ENCODE results near the gene MTHFD2L.
"Not testable (repeated sequence)": the region's sequence is repeated elsewhere in the genome, so short reads cannot be mapped to it uniquely, and the experiment has no call there.

The MTHFD2L gene

DNA sequence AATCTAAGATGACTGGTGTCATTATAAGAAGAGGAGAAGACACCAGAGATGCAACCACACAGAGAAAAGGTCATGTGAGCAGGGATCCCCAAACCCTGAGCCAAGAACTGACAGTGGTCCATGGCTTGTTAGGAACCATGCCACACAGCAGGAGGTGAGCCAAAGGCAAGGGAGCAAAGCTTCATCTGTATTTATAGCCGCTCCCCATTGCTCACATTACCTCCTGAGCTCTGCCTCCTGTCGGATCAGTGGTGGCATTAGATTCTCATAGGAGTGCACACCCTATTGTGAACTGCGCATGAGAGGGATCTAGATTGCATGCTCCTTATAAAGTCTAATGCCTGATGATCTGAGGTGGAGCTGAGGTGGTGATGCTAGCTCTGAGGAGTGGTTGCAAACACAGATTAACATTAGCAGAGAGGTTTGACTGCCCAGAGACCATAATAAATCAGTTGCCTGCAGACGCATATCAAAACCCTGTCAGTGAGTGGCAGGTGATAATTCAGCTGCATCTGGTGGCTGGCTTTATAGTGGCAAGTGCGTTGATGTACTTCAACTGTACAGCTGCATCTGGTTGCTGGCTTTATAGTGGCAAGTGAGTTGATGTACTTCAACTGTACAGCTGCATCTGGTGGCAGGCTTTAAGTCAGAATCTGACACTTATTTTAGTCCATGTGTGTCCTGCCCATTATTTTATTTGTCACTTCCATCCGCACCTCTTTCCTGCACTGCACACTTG, 39.1 kb upstream of the MTHFD2L start:
- Histone ChIP-seq H3K36me3 (ENCODE audit: insufficient read depth, low read length) (no peaks in the 10 kb centered on the region), H3K27me3 (ENCODE audit: control insufficient read depth in 1 of 2, insufficient read depth in 2 of 2, low read length in 2 of 2) (no peaks in the 10 kb centered on the region), H3K9ac (ENCODE audit: low read length) (no peak overlapping the region), H3K9me3 (ENCODE audit: low read length) (no peaks in the 10 kb centered on the region), H3K27ac (ENCODE audit: low read depth, low read length) (no peak overlapping the region), H3K4me3 (ENCODE audit: low read depth in 1 of 2, low read length in 2 of 2) (no peak overlapping the region), H3K4me1 (ENCODE audit: insufficient read depth, low read length) (peaks cover 19% of the 10 kb centered on the region)

DNA sequence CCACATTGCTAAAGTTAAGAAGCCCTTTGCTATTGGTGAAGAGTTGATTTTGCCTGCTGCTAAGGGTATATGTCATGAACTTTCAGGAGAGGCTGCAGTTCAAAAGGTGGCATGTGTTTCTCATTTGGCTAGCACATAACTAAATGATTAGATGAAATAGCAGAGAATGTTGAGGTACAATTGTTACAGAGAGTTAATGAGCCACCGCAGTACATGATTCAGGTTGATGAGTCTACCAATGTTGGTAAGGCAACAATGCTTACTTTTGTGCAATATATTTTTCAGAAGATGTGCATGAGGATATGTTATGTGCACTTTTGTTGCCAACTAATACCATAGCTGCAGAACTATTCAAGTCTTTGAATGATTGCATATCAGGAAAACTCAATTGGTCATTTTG, 37.8 kb upstream of the MTHFD2L start:
- Histone ChIP-seq H3K27ac (ENCODE audit: low read depth, low read length) (no peak overlapping the region), H3K9ac (ENCODE audit: low read length) (no peak overlapping the region), H3K9me3 (ENCODE audit: low read length) (no peaks in the 10 kb centered on the region), H3K4me1 (ENCODE audit: insufficient read depth, low read length) (peaks cover 19% of the 10 kb centered on the region), H3K4me3 (ENCODE audit: low read depth in 1 of 2, low read length in 2 of 2) (no peak overlapping the region), H3K36me3 (ENCODE audit: insufficient read depth, low read length) (no peaks in the 10 kb centered on the region), H3K27me3 (ENCODE audit: control insufficient read depth in 1 of 2, insufficient read depth in 2 of 2, low read length in 2 of 2) (no peaks in the 10 kb centered on the region)

DNA sequence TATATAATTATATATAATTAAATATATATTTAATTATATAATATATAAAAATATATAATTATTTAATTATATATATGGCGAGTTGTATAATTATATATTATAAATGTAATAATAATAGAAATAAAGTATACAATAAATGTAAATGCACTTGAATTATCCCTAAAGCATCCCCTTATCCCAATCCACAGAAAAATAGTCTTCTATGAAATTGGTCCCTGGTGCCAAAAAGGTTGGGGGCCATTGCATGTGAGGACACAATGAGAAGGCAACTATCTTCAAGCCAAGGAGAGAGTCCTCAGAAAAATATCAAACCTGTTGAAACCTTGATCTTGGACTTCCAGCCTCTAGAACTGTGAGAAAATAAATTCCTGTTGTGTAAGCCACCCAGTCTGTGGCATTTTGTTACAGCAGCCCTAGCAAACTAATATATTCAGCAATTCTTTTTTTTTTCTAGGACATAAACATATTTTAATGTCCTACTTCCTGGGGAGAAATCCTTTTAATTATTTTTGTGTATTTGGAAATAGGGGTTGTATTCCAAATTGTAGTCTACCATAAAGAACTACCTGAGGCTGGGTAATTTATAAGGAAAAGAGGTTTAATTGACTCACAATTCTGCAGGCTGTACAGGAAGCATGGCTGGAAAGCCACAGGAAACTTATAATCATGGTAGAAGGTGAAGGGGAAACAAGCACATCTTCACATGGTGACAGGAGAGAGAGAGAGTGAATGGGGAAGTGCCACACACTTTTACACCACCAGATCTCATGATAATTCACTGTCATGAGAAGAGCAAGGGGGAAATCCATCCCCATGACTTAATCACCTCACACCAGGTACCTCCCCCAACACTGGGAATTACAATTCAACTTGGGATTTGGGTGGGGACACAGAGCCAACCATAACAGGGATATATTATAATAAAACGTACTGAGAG, 36.0 kb upstream of the MTHFD2L start:
- H3K9ac ChIP-seq (ENCODE audit: low read length), result no peak overlapping the region
- peaks cover 8% of the 10 kb centered on the region for H3K4me1 ChIP-seq (ENCODE audit: insufficient read depth, low read length)
- no peaks in the 10 kb centered on the region for H3K9me3 ChIP-seq (ENCODE audit: low read length)
- no peak overlapping the region for H3K27ac ChIP-seq (ENCODE audit: low read depth, low read length)
- no peak overlapping the region for H3K4me3 ChIP-seq (ENCODE audit: low read depth in 1 of 2, low read length in 2 of 2)
- no peaks in the 10 kb centered on the region for H3K27me3 ChIP-seq (ENCODE audit: control insufficient read depth in 1 of 2, insufficient read depth in 2 of 2, low read length in 2 of 2)
- H3K36me3 ChIP-seq (ENCODE audit: insufficient read depth, low read length), result no peaks in the 10 kb centered on the region

DNA sequence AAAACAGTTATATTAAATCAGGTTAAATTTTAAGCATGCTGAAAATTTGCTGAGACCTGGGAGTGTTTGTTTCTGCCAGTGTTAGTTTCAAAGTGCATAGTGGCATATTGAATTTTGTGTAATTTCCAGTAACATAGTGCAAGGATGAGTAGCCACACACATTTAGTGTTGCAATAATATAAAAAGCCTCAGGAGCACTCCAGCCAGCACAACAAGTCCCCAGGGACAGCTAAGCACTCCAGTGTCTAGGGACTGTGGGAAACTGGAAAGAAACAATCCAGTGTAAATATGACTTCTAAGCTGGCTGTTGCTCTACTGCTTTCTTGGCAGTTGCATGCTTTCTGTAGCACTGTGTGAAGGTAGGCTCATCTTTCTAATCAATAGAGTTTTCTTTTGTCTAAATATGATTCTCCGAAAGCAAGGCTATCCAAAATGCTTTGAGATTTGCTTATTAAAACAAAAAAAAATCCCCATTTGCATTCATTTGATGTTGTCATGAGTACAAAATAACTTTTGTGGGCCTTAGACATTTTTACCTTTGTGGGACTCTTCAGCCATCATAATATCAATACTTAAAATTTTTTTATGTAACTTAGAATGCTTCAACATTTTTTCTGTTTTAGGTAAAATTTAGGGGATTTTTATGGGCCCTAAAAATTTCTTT, 34.7 kb upstream of the MTHFD2L start:
- Histone ChIP-seq H3K4me3 (ENCODE audit: low read depth in 1 of 2, low read length in 2 of 2) (no peak overlapping the region), H3K27me3 (ENCODE audit: control insufficient read depth in 1 of 2, insufficient read depth in 2 of 2, low read length in 2 of 2) (no peaks in the 10 kb centered on the region), H3K9me3 (ENCODE audit: low read length) (no peaks in the 10 kb centered on the region), H3K9ac (ENCODE audit: low read length) (no peak overlapping the region), H3K27ac (ENCODE audit: low read depth, low read length) (no peak overlapping the region), H3K36me3 (ENCODE audit: insufficient read depth, low read length) (no peaks in the 10 kb centered on the region), H3K4me1 (ENCODE audit: insufficient read depth, low read length) (no peaks in the 10 kb centered on the region)

DNA sequence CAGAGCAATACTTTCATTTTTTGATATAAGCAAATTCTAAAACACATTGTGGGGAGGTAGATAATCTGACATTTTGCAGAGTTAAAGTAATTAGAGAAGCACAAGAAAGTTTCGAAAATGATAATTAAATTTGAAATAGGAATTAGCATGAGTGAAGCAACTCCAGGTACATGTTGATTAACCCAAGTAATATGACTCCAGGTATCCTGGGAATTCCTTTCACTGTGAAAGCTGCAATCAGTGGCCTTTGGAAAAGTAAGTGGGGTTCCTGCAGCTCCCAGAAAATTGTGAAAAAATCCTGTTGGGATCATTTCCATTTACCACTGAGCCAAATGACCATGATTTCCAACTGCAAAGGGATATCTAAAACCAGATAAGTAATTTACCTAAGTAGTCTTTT, 32.9 kb upstream of the MTHFD2L start:
- Histone ChIP-seq H3K4me1 (ENCODE audit: insufficient read depth, low read length) (no peaks in the 10 kb centered on the region), H3K9ac (ENCODE audit: low read length) (no peak overlapping the region), H3K27ac (ENCODE audit: low read depth, low read length) (no peak overlapping the region), H3K9me3 (ENCODE audit: low read length) (no peaks in the 10 kb centered on the region), H3K27me3 (ENCODE audit: control insufficient read depth in 1 of 2, insufficient read depth in 2 of 2, low read length in 2 of 2) (no peaks in the 10 kb centered on the region), H3K36me3 (ENCODE audit: insufficient read depth, low read length) (no peaks in the 10 kb centered on the region), H3K4me3 (ENCODE audit: low read depth in 1 of 2, low read length in 2 of 2) (no peak overlapping the region)

DNA sequence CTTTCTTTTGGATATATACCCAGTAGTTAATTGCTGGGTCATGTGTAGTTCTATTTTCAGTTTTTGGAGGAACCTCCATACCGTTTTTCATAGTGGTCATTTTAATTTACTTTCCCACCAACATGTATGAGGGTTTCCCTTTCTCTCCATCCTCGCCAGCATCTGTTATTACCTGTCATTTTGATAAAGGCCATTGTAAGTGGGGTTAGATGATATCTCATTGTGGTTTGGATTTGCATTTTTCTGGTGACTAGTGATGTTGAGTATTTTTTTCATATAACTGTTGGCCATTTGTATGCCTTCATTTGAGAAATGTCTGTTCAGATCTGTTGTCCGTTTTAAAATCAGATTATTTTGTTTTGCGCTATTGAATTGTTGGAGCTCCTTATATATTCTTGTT, 30.2 kb upstream of the MTHFD2L start:
- no peaks in the 10 kb centered on the region for H3K27me3 ChIP-seq (ENCODE audit: control insufficient read depth in 1 of 2, insufficient read depth in 2 of 2, low read length in 2 of 2)
- H3K9ac ChIP-seq (ENCODE audit: low read length), result no peak overlapping the region
- H3K9me3 ChIP-seq (ENCODE audit: low read length), result no peaks in the 10 kb centered on the region
- no peak overlapping the region for H3K27ac ChIP-seq (ENCODE audit: low read depth, low read length)
- no peak overlapping the region for H3K4me3 ChIP-seq (ENCODE audit: low read depth in 1 of 2, low read length in 2 of 2)
- H3K4me1 ChIP-seq (ENCODE audit: insufficient read depth, low read length), result no peaks in the 10 kb centered on the region
- H3K36me3 ChIP-seq (ENCODE audit: insufficient read depth, low read length), result no peaks in the 10 kb centered on the region

DNA sequence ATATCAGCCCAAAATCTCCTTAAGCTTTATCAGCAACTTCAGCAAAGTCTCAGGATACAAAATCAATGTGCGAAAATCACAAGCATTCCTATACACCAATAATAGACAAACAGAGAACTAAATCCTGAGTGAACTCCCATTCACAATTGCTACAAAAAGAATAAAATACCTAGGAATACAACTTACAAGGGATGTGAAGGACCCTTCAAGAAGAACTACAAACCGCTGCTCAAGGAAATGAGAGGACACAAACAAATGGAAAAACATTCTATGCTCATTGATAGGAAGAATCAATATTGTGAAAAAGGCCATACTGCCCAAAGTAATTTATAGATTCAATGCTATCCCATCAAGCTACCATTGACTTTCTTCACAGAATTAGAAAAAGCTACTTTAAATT, 27.1 kb upstream of the MTHFD2L start:
- H3K4me3 ChIP-seq (ENCODE audit: low read depth in 1 of 2, low read length in 2 of 2); H3K27me3 ChIP-seq (ENCODE audit: control insufficient read depth in 1 of 2, insufficient read depth in 2 of 2, low read length in 2 of 2); H3K9ac ChIP-seq (ENCODE audit: low read length); H3K9me3 ChIP-seq (ENCODE audit: low read length); H3K36me3 ChIP-seq (ENCODE audit: insufficient read depth, low read length); H3K27ac ChIP-seq (ENCODE audit: low read depth, low read length); H3K4me1 ChIP-seq (ENCODE audit: insufficient read depth, low read length): not testable (repeated sequence)

DNA sequence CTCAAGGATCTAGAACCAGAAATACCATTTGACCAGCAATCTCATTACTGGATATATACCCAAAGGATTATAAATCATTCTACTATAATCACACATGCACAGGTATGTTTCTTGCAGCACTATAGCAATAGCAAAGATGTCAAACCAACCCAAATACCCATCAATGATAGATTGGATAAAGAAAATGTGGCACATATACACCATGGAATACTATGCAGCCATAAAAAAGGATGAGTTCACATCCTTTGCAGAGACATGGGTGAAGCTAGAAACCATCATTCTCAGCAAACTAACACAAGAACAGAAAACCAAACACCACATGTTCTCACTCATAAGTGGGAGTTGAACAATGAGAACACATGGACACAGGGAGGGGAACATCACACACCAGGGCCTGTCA, 25.7 kb upstream of the MTHFD2L start:
- H3K27me3 ChIP-seq (ENCODE audit: control insufficient read depth in 1 of 2, insufficient read depth in 2 of 2, low read length in 2 of 2); H3K4me1 ChIP-seq (ENCODE audit: insufficient read depth, low read length); H3K4me3 ChIP-seq (ENCODE audit: low read depth in 1 of 2, low read length in 2 of 2); H3K36me3 ChIP-seq (ENCODE audit: insufficient read depth, low read length); H3K27ac ChIP-seq (ENCODE audit: low read depth, low read length); H3K9ac ChIP-seq (ENCODE audit: low read length); H3K9me3 ChIP-seq (ENCODE audit: low read length): not testable (repeated sequence)

DNA sequence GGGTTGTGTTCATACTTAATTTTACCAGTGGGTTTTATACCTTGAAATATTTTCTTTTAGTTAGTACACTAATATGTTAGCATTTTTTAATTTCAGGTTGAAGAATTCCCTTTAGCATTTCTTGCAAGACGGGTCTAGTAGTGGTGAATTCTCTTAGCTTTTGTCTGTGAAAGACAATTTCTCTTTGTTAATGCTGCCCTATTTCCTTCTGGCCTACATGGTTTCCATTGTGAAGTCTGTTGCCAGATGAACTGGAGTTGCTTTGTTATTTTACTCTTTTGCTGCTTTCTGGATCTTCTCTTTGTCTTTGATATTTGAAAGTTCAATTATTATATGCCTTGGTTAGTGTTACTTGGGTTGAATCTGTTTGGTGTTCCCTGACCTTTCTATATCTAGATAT, 25.0 kb upstream of the MTHFD2L start:
- Histone ChIP-seq H3K27ac (ENCODE audit: low read depth, low read length) (no peak overlapping the region), H3K9me3 (ENCODE audit: low read length) (no peaks in the 10 kb centered on the region)

DNA sequence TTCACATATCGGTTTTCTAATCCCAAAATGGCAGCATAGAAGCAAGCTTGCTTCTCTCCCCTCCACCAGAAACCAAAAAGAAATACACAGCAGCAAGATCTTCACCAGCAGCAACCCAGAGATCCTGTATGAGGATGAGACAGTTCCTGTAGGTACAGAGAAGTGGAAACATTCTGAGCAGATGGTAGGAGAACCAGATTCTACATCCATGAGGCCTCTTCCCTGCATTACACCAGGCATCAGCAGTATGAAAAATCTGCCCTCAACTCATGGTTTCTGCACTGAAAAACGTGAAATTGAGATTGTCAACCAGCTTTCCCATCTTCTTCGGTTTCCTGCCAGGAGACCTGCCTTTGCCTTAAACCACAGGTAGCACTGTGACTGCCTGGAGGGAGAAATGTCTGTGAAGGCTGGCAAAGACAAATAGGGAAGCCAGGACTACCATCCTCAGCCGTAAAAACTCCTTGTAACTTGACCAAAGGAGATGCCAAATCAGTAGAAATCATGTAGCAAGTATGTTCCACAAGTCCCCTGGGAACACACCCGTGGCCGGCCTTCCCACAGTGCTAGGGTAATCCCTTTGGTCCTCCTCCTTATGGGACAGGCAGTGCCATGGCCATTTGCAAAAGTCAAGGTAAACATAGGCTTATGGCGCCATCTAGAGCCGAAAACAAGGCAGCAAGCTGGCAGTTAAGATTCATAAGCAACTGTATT, 24.0 kb upstream of the MTHFD2L start:
- Histone ChIP-seq H3K36me3 (ENCODE audit: insufficient read depth, low read length) (no peaks in the 10 kb centered on the region), H3K9ac (ENCODE audit: low read length) (no peak overlapping the region), H3K9me3 (ENCODE audit: low read length) (no peaks in the 10 kb centered on the region), H3K27ac (ENCODE audit: low read depth, low read length) (no peak overlapping the region), H3K27me3 (ENCODE audit: control insufficient read depth in 1 of 2, insufficient read depth in 2 of 2, low read length in 2 of 2) (no peaks in the 10 kb centered on the region), H3K4me3 (ENCODE audit: low read depth in 1 of 2, low read length in 2 of 2) (no peak overlapping the region), H3K4me1 (ENCODE audit: insufficient read depth, low read length) (no peaks in the 10 kb centered on the region)

More for the DNA sequence above, 25.0 kb upstream of the MTHFD2L start:
- Histone ChIP-seq H3K9ac (ENCODE audit: low read length) (no peak overlapping the region), H3K4me1 (ENCODE audit: insufficient read depth, low read length) (no peaks in the 10 kb centered on the region), H3K4me3 (ENCODE audit: low read depth in 1 of 2, low read length in 2 of 2) (no peak overlapping the region), H3K36me3 (ENCODE audit: insufficient read depth, low read length) (no peaks in the 10 kb centered on the region), H3K27me3 (ENCODE audit: control insufficient read depth in 1 of 2, insufficient read depth in 2 of 2, low read length in 2 of 2) (no peaks in the 10 kb centered on the region)

DNA sequence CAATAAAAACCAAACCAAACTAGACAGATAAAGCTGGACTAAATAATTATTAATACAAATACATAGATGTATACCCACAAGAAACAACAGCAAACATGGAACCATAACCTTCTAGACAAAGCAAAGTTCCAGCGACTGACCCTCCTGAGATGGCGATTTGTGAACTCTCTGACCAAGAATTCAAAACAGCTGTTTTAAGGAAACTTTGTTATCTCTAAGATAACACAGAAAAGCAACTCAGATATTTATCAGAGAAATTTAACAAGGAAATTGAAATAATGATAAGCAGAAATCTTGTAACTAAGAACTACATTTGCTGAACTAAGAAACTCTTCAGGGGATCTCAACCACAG, 23.4 kb upstream of the MTHFD2L start:
- H3K36me3 ChIP-seq (ENCODE audit: insufficient read depth, low read length), result no peaks in the 10 kb centered on the region
- H3K4me1 ChIP-seq (ENCODE audit: insufficient read depth, low read length), result no peaks in the 10 kb centered on the region
- H3K9ac ChIP-seq (ENCODE audit: low read length), result no peak overlapping the region
- H3K4me3 ChIP-seq (ENCODE audit: low read depth in 1 of 2, low read length in 2 of 2), result no peak overlapping the region
- no peaks in the 10 kb centered on the region for H3K9me3 ChIP-seq (ENCODE audit: low read length)
- no peak overlapping the region for H3K27ac ChIP-seq (ENCODE audit: low read depth, low read length)
- no peaks in the 10 kb centered on the region for H3K27me3 ChIP-seq (ENCODE audit: control insufficient read depth in 1 of 2, insufficient read depth in 2 of 2, low read length in 2 of 2)
